CD4-positive, alpha-beta memory T cell (primary cell): ENCODE measurements around the gene GSTM1. TPM values are rescaled to one million over a fixed set of nuclear protein-coding genes. Genes with fewer than 3 reads are reported as not detected.
A peak's percentile ranks its signal among the peaks of the same experiment; 100 is the strongest.

Source experiments
- CTCF ChIA-PET: fragments of 350-600 bp; sonication (Branson Sonifier 250); formaldehyde crosslinking; loops from one replicate; lab custom pipeline; 2021; ENCODE audit warnings: inconsistent platforms; ENCODE audit not compliant: partially characterized antibody; lab: Charles Lee
- POLR2A ChIA-PET: fragments of 350-600 bp; sonication (Branson Sonifier 250); formaldehyde crosslinking; loops from one replicate; lab custom pipeline; 2021; ENCODE audit not compliant: partially characterized antibody; lab: Charles Lee
- DNase-seq, 5 donors: peaks; one replicate each; pipeline versions ENCODE4 v3.0.0 to v3.0.0-alpha.2; 2020 to 2022; ENCODE audit warnings: mixed read lengths in 1 of 5
- H3K27ac ChIP-seq: one replicate; pipeline ENCODE4 v1.7.0; 2013; ENCODE audit warnings: low read depth, low read length
- H3K27me3 ChIP-seq: 2 replicates; pipeline ENCODE4 v1.7.0; 2013; ENCODE audit warnings: mild to moderate bottlenecking, low read length, moderate library complexity; ENCODE audit not compliant: insufficient read depth
- H3K36me3 ChIP-seq: 2 replicates; pipeline ENCODE4 v1.7.0; 2013; ENCODE audit warnings: mild to moderate bottlenecking, low read length, moderate library complexity; ENCODE audit not compliant: insufficient read depth
- H3K4me1 ChIP-seq: 2 replicates; pipeline ENCODE4 v1.7.0; 2013; ENCODE audit warnings: mild to moderate bottlenecking, low read length, moderate library complexity; ENCODE audit not compliant: insufficient read depth
- H3K4me3 ChIP-seq, 2 donors: one replicate each; pipeline ENCODE4 v1.7.0; 2013; ENCODE audit warnings: low read length in 2 of 2, mild to moderate bottlenecking in 1 of 2
- H3K9me3 ChIP-seq, 2 donors: one replicate each; pipeline ENCODE4 v1.7.0; 2013; ENCODE audit warnings: low read length in 2 of 2, control low read depth in 1 of 2; ENCODE audit not compliant: control insufficient read depth in 1 of 2
- H3K27ac Mint-ChIP-seq, 7 donors: one replicate each; pipeline ENCODE4 v1.8.0; 2020 to 2021; ENCODE audit warnings: mixed read lengths in 7 of 7, mild to moderate bottlenecking in 6 of 7, inconsistent platforms in 3 of 7, moderate library complexity in 3 of 7
- H3K27me3 Mint-ChIP-seq, 2 donors: one replicate each; pipeline ENCODE4 v1.8.0; 2020 to 2021; ENCODE audit warnings: mixed read lengths in 2 of 2
- H3K36me3 Mint-ChIP-seq, 2 donors: one replicate each; pipeline ENCODE4 v1.8.0; 2020 to 2021; ENCODE audit warnings: mixed read lengths in 2 of 2, inconsistent platforms in 1 of 2, mild to moderate bottlenecking in 1 of 2
- H3K4me1 Mint-ChIP-seq, 4 donors: one replicate each; pipeline ENCODE4 v1.8.0; 2020 to 2021; ENCODE audit warnings: mixed read lengths in 4 of 4, mild to moderate bottlenecking in 1 of 4
- H3K4me3 Mint-ChIP-seq, 8 donors: one replicate each; pipeline ENCODE4 v1.8.0; 2020 to 2021; ENCODE audit warnings: mixed read lengths in 8 of 8, mild to moderate bottlenecking in 7 of 8, moderate library complexity in 6 of 8, inconsistent platforms in 3 of 8
- H3K9me3 Mint-ChIP-seq, 8 donors: one replicate each; pipeline ENCODE4 v1.8.0; 2020 to 2021; ENCODE audit warnings: mixed read lengths in 8 of 8, mild to moderate bottlenecking in 5 of 8, inconsistent platforms in 3 of 8, moderate library complexity in 1 of 8
- intact Hi-C: fragments of 100-400 bp; cut with micrococcal nuclease; formaldehyde crosslinking; loops from one replicate; pipeline ENCODE4 v1.15.1; 2023
- polyA plus RNA-seq, 2 donors: library from polyadenylated mRNA; unstranded; fragments of 300-500 nt; fragmentation: Illumina TruSeq; gene quantifications; one replicate each; pipeline ENCODE4 v1.2.3, GENCODE V29; 2021
- total RNA-seq, 2 experiments: library from RNA; stranded (reverse); gene quantifications; one replicate each; pipeline ENCODE4 v1.2.3, GENCODE V29; 2021

Gene GSTM1
- total and polyA plus RNA-seq, 4 experiments from 2014 or later, result 0.49 TPM; not detected in 3

- CTCF ChIA-PET, result no interaction called here
- Histone ChIP-seq H3K27ac (no peak overlapping the region), H3K9me3 (no peaks in the 10 kb centered on the region), H3K4me1 (no peaks in the 10 kb centered on the region), H3K27me3 (no peaks in the 10 kb centered on the region), H3K36me3 (no peaks in the 10 kb centered on the region), H3K4me3 (no peak overlapping the region)
- Mint-ChIP-seq H3K9me3 (no peaks in the 10 kb centered on the region), H3K27me3 (no peaks in the 10 kb centered on the region), H3K36me3 (no peaks in the 10 kb centered on the region), H3K4me1 (no peaks in the 10 kb centered on the region), H3K4me3 (no peak overlapping the region), H3K27ac (peak overlapping the region in 1 of 7 donors; percentile 52)
- POLR2A ChIA-PET, result no interaction called here
- no peak for DNase-seq
- intact Hi-C loops, result no loop called here
Observed at GRCh38 chr1:109722908-109723691, 35.5 kb downstream of the GSTM1 start.

- ChIA-PET POLR2A (no interaction called here), CTCF (no interaction called here)
- Histone ChIP-seq H3K36me3 (no peaks in the 10 kb centered on the region), H3K4me3 (no peak overlapping the region), H3K9me3 (no peaks in the 10 kb centered on the region), H3K27me3 (no peaks in the 10 kb centered on the region), H3K27ac (no peak overlapping the region), H3K4me1 (no peaks in the 10 kb centered on the region)
- no peak for DNase-seq
- H3K9me3 Mint-ChIP-seq, result no peaks in the 10 kb centered on the region
- intact Hi-C loops, result no loop called here
- no peak overlapping the region for H3K4me3 Mint-ChIP-seq
- H3K4me1 Mint-ChIP-seq, result no peaks in the 10 kb centered on the region
- H3K36me3 Mint-ChIP-seq, result no peaks in the 10 kb centered on the region
- H3K27me3 Mint-ChIP-seq, result peaks cover 0 to 2% of the 10 kb centered on the region in 2 donors
- H3K27ac Mint-ChIP-seq, result no peak overlapping the region
Observed at GRCh38 chr1:109724933-109725332, 37.3 kb downstream of the GSTM1 start.

- H3K36me3 Mint-ChIP-seq, result no peaks in the 10 kb centered on the region
- Histone ChIP-seq H3K4me3 (no peak overlapping the region), H3K36me3 (no peaks in the 10 kb centered on the region), H3K27ac (no peak overlapping the region), H3K9me3 (no peaks in the 10 kb centered on the region), H3K4me1 (no peaks in the 10 kb centered on the region), H3K27me3 (no peaks in the 10 kb centered on the region)
- H3K27ac Mint-ChIP-seq, result no peak overlapping the region
- intact Hi-C loops, result no loop called here
- CTCF ChIA-PET, result no interaction called here
- no peak overlapping the region for H3K4me3 Mint-ChIP-seq
- no peaks in the 10 kb centered on the region for H3K9me3 Mint-ChIP-seq
- H3K4me1 Mint-ChIP-seq, result no peaks in the 10 kb centered on the region
- H3K27me3 Mint-ChIP-seq, result peaks cover 0 to 2% of the 10 kb centered on the region in 2 donors
- POLR2A ChIA-PET, result no interaction called here
- no peak for DNase-seq
Observed at GRCh38 chr1:109725510-109725909, 37.9 kb downstream of the GSTM1 start.

GRCh38 chr1:109726007-109726406 is 38.4 kb downstream of the GSTM1 start:
- Mint-ChIP-seq H3K9me3 (no peaks in the 10 kb centered on the region), H3K36me3 (no peaks in the 10 kb centered on the region), H3K4me1 (no peaks in the 10 kb centered on the region), H3K27ac (no peak overlapping the region), H3K27me3 (peaks cover 2% of the 10 kb centered on the region in 2 donors), H3K4me3 (no peak overlapping the region)
- no peaks in the 10 kb centered on the region for H3K27me3 ChIP-seq
- no peaks in the 10 kb centered on the region for H3K4me1 ChIP-seq
- H3K9me3 ChIP-seq, result no peaks in the 10 kb centered on the region
- intact Hi-C loops, result no loop called here
- no peaks in the 10 kb centered on the region for H3K36me3 ChIP-seq
- no peak overlapping the region for H3K4me3 ChIP-seq
- DNase-seq, result no peak
- POLR2A ChIA-PET, result no interaction called here
- CTCF ChIA-PET, result no interaction called here
- no peak overlapping the region for H3K27ac ChIP-seq

- POLR2A ChIA-PET, result no interaction called here
- Histone ChIP-seq H3K9me3 (no peaks in the 10 kb centered on the region), H3K4me1 (no peaks in the 10 kb centered on the region), H3K36me3 (no peaks in the 10 kb centered on the region), H3K4me3 (no peak overlapping the region), H3K27ac (no peak overlapping the region), H3K27me3 (no peaks in the 10 kb centered on the region)
- H3K9me3 Mint-ChIP-seq, result no peaks in the 10 kb centered on the region
- no peak overlapping the region for H3K27ac Mint-ChIP-seq
- no peaks in the 10 kb centered on the region for H3K4me1 Mint-ChIP-seq
- CTCF ChIA-PET, result no interaction called here
- H3K36me3 Mint-ChIP-seq, result no peaks in the 10 kb centered on the region
- DNase-seq, result no peak
- intact Hi-C loops, result no loop called here
- H3K4me3 Mint-ChIP-seq, result no peak overlapping the region
- H3K27me3 Mint-ChIP-seq, result peaks cover 2% of the 10 kb centered on the region in 2 donors
Observed at GRCh38 chr1:109726728-109727373, 39.2 kb downstream of the GSTM1 start.

GRCh38 chr1:109728870-109729269 is 41.3 kb downstream of the GSTM1 start:
- intact Hi-C loops, result no loop called here
- Mint-ChIP-seq H3K9me3 (no peaks in the 10 kb centered on the region), H3K4me3 (no peak overlapping the region), H3K36me3 (no peaks in the 10 kb centered on the region), H3K27ac (no peak overlapping the region), H3K4me1 (no peaks in the 10 kb centered on the region), H3K27me3 (peaks cover 3 to 4% of the 10 kb centered on the region in 2 donors)
- H3K27ac ChIP-seq, result no peak overlapping the region
- POLR2A ChIA-PET, result interaction anchor here (1.4 kb wide), 1 partner anchor 11 kb away, joined by 5 read pairs; no protein-coding TSS in a partner anchor
- no peaks in the 10 kb centered on the region for H3K9me3 ChIP-seq
- H3K36me3 ChIP-seq, result no peaks in the 10 kb centered on the region
- no peaks in the 10 kb centered on the region for H3K27me3 ChIP-seq
- no peaks in the 10 kb centered on the region for H3K4me1 ChIP-seq
- CTCF ChIA-PET, result no interaction called here
- DNase-seq, result no peak
- H3K4me3 ChIP-seq, result no peak overlapping the region

- Mint-ChIP-seq H3K36me3 (no peaks in the 10 kb centered on the region), H3K27ac (no peak overlapping the region), H3K27me3 (peaks cover 4 to 5% of the 10 kb centered on the region in 2 donors), H3K4me1 (peaks cover 0 to 2% (median 0%) of the 10 kb centered on the region in 4 donors), H3K9me3 (no peaks in the 10 kb centered on the region), H3K4me3 (no peak overlapping the region)
- no peak for DNase-seq
- intact Hi-C loops, result no loop called here
- no peaks in the 10 kb centered on the region for H3K9me3 ChIP-seq
- CTCF ChIA-PET, result interaction anchor here (0.6 kb wide), 1 partner anchor 86 kb away, joined by 3 read pairs; no protein-coding TSS in a partner anchor
- no peaks in the 10 kb centered on the region for H3K27me3 ChIP-seq
- no peaks in the 10 kb centered on the region for H3K4me1 ChIP-seq
- POLR2A ChIA-PET, result no interaction called here
- H3K4me3 ChIP-seq, result no peak overlapping the region
- no peaks in the 10 kb centered on the region for H3K36me3 ChIP-seq
- H3K27ac ChIP-seq, result no peak overlapping the region
Observed at GRCh38 chr1:109730666-109731065, 43.0 kb downstream of the GSTM1 start.
